HepG2 (cell line): ENCODE results near the gene HINFP. TPM values are rescaled to one million over a fixed set of nuclear protein-coding genes. Genes with fewer than 3 reads are reported as not detected.

ENCODE experiments used
- ARID5B ChIP-seq: IDR thresholded peaks from 2 replicates; pipeline ENCODE4 v1.4.0; 2020; ENCODE audit warnings: mild to moderate bottlenecking, missing genetic modification reagents
- ATF1 ChIP-seq: IDR thresholded peaks from 2 replicates; pipeline ENCODE4 v1.6.1; 2016; ENCODE audit warnings: mild to moderate bottlenecking, control low read depth
- CREM ChIP-seq, 2 experiments: sonication (generic) in 1 of 2; formaldehyde crosslinking in 1 of 2; IDR thresholded peaks; 2 replicates each; pipeline versions ENCODE4 v1.4.0 to v1.6.1; 2016 to 2020; ENCODE audit warnings: antibody characterized with exemption in 1 of 2, mild to moderate bottlenecking in 1 of 2, missing genetic modification reagents in 1 of 2
- FOXP1 ChIP-seq, 2 experiments: fragments of 450-650 bp in 1 of 2; IDR thresholded peaks; 2 replicates each; pipeline ENCODE4 v1.6.1; 2017 to 2018; ENCODE audit warnings: antibody characterized with exemption in 1 of 2
- GABPA ChIP-seq, 2 experiments: IDR thresholded peaks; 2 replicates each; pipeline ENCODE4 v1.6.1; 2011 to 2016; ENCODE audit warnings: low read depth in 2 of 2, low read length in 1 of 2, missing biosample characterization in 1 of 2, missing genetic modification characterization in 1 of 2
- GATAD1 ChIP-seq: IDR thresholded peaks from 2 replicates; pipeline ENCODE4 v1.6.1; 2016; ENCODE audit warnings: missing genetic modification reagents, missing compliant biosample characterization
- HNF1B ChIP-seq: sonication (generic); formaldehyde crosslinking; IDR thresholded peaks from 2 replicates; pipeline ENCODE4 v1.5.1; 2020; ENCODE audit warnings: mild to moderate bottlenecking, moderate library complexity, missing genetic modification reagents
- HNF4A ChIP-seq: sonication (generic); formaldehyde crosslinking; IDR thresholded peaks from 2 replicates; pipeline ENCODE4 v1.4.0; 2020; ENCODE audit warnings: missing genetic modification reagents
- MTA1 ChIP-seq: sonication (generic); formaldehyde crosslinking; IDR thresholded peaks from 2 replicates; pipeline ENCODE4 v1.4.0; 2020; ENCODE audit warnings: missing genetic modification reagents, mild to moderate bottlenecking, borderline replicate concordance
- NCOA2 ChIP-seq: sonication (generic); formaldehyde crosslinking; IDR thresholded peaks from 2 replicates; pipeline ENCODE4 v1.8.0; 2022; ENCODE audit warnings: inconsistent platforms
- RARA ChIP-seq: IDR thresholded peaks from 2 replicates; pipeline ENCODE4 v1.6.1; 2016; ENCODE audit warnings: missing genetic modification reagents, missing compliant biosample characterization
- ZBTB38 ChIP-seq: sonication (generic); formaldehyde crosslinking; IDR thresholded peaks from 2 replicates; pipeline ENCODE4 v1.5.1; 2020; ENCODE audit warnings: mild to moderate bottlenecking, missing genetic modification reagents
- polyA plus RNA-seq, 8 experiments: library from polyadenylated mRNA; depleted of rRNA in 3 of 8; stranded (reverse) in 7 of 8; unstranded in 1 of 8; fragments of >200 nt; fragmentation: Illumina TruSeq in 4 of 8; extraction: Trizol in 4 of 8; gene quantifications; 2 replicates each; pipeline versions ENCODE4 v1.2.1 to v1.2.3, GENCODE V29; 2011 to 2016; ENCODE audit warnings: low read depth in 4 of 8, missing spikeins in 1 of 8, mixed read lengths in 1 of 8; ENCODE audit not compliant: insufficient read depth in 1 of 8
- total RNA-seq, 5 experiments: library from RNA; depleted of rRNA; stranded (reverse); fragments of >200 nt; fragmentation: Illumina TruSeq; extraction: Trizol; gene quantifications; 2 replicates each; pipeline ENCODE4 v1.2.3, GENCODE V29; 2016; ENCODE audit warnings: low read depth in 1 of 5
- TF ChIP-seq, protein P1 (sequence below): sonication (generic); formaldehyde crosslinking; IDR thresholded peaks from 2 replicates; pipeline ENCODE4 v1.5.1; 2020; ENCODE audit warnings: mild to moderate bottlenecking, missing genetic modification reagents, moderate library complexity
- TF ChIP-seq, protein P2 (sequence below): sonication (generic); formaldehyde crosslinking; IDR thresholded peaks from 2 replicates; pipeline ENCODE4 v1.4.0; 2020; ENCODE audit warnings: missing genetic modification reagents
- TF ChIP-seq, protein P3 (sequence below): sonication (generic); formaldehyde crosslinking; IDR thresholded peaks from 2 replicates; pipeline ENCODE4 v1.4.0; 2020; ENCODE audit warnings: missing genetic modification reagents

The HINFP gene
- total and polyA plus RNA-seq, 2 of the 13 experiments (the other 11 are each of a cell fraction or from before 2014, with no cell fraction given): 15.1 to 21.4 TPM

- TF ChIP-seq ARID5B (CRISPR knock-in tag) (0 out of 2 replicates have a peak, but pooled peaks have one; percentile 12), GABPA (IDR thresholded peaks at IDR 0.05; ENCODE audit: low read depth, low read length) (peak; percentile 22; the same call in 1 of the 2 replicates), GABPA (CRISPR knock-in tag; IDR thresholded peaks at IDR 0.05; ENCODE audit: low read depth) (peak; percentile 88), HNF1B (0 out of 2 replicates have a peak, but pooled peaks have one; percentile 28), ZBTB38 (0 out of 2 replicates have a peak, but pooled peaks have one; percentile 19), FOXP1 (IDR thresholded peaks at IDR 0.05) (no peak), FOXP1 (CRISPR knock-in tag; IDR thresholded peaks at IDR 0.05) (0 out of 2 replicates have a peak, but pooled peaks have one; percentile 12), RARA (CRISPR knock-in tag) (peak; percentile 79), NCOA2 (CRISPR knock-in tag) (0 out of 2 replicates have a peak, but pooled peaks have one; percentile 14), ATF1 (CRISPR knock-in tag) (peak; percentile 75), MTA1 (0 out of 2 replicates have a peak, but pooled peaks have one; percentile 20), HNF4A (CRISPR knock-in tag) (peak; percentile 56; the same call in 1 of the 2 replicates), GATAD1 (CRISPR knock-in tag) (0 out of 2 replicates have a peak, but pooled peaks have one; percentile 28), CREM (IDR thresholded peaks at IDR 0.05) (peak; percentile 24; the same call in 1 of the 2 replicates), CREM (CRISPR knock-in tag; IDR thresholded peaks at IDR 0.05) (no peak)
- TF ChIP-seq, protein P1, sequence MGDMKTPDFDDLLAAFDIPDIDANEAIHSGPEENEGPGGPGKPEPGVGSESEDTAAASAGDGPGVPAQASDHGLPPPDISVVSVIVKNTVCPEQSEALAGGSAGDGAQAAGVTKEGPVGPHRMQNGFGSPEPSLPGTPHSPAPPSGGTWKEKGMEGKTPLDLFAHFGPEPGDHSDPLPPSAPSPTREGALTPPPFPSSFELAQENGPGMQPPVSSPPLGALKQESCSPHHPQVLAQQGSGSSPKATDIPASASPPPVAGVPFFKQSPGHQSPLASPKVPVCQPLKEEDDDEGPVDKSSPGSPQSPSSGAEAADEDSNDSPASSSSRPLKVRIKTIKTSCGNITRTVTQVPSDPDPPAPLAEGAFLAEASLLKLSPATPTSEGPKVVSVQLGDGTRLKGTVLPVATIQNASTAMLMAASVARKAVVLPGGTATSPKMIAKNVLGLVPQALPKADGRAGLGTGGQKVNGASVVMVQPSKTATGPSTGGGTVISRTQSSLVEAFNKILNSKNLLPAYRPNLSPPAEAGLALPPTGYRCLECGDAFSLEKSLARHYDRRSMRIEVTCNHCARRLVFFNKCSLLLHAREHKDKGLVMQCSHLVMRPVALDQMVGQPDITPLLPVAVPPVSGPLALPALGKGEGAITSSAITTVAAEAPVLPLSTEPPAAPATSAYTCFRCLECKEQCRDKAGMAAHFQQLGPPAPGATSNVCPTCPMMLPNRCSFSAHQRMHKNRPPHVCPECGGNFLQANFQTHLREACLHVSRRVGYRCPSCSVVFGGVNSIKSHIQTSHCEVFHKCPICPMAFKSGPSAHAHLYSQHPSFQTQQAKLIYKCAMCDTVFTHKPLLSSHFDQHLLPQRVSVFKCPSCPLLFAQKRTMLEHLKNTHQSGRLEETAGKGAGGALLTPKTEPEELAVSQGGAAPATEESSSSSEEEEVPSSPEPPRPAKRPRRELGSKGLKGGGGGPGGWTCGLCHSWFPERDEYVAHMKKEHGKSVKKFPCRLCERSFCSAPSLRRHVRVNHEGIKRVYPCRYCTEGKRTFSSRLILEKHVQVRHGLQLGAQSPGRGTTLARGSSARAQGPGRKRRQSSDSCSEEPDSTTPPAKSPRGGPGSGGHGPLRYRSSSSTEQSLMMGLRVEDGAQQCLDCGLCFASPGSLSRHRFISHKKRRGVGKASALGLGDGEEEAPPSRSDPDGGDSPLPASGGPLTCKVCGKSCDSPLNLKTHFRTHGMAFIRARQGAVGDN (CRISPR knock-in tag): peak; percentile 74
- TF ChIP-seq, protein P2, sequence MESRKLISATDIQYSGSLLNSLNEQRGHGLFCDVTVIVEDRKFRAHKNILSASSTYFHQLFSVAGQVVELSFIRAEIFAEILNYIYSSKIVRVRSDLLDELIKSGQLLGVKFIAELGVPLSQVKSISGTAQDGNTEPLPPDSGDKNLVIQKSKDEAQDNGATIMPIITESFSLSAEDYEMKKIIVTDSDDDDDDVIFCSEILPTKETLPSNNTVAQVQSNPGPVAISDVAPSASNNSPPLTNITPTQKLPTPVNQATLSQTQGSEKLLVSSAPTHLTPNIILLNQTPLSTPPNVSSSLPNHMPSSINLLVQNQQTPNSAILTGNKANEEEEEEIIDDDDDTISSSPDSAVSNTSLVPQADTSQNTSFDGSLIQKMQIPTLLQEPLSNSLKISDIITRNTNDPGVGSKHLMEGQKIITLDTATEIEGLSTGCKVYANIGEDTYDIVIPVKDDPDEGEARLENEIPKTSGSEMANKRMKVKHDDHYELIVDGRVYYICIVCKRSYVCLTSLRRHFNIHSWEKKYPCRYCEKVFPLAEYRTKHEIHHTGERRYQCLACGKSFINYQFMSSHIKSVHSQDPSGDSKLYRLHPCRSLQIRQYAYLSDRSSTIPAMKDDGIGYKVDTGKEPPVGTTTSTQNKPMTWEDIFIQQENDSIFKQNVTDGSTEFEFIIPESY (CRISPR knock-in tag): peak; percentile 60
- TF ChIP-seq, protein P3, sequence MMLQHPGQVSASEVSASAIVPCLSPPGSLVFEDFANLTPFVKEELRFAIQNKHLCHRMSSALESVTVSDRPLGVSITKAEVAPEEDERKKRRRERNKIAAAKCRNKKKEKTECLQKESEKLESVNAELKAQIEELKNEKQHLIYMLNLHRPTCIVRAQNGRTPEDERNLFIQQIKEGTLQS (CRISPR knock-in tag): peak; percentile 52
Observed at GRCh38 chr11:119130662-119131061, 9.3 kb downstream of the HINFP start (continued).
